Endothelial cell of umbilical vein (primary cell): ENCODE measurements around the gene ROPN1B. TPM values are rescaled to one million over a fixed set of nuclear protein-coding genes. Genes with fewer than 3 reads are reported as not detected.
A peak's percentile ranks its signal among the peaks of the same experiment; 100 is the strongest.

ENCODE experiments used
- BruUV-seq: library from RNA; stranded (reverse); fragments of 400-500 nt; replicated peaks from 2 replicates; lab custom pipeline; 2021; lab: Mats Ljungman, UMichigan
- CTCF ChIA-PET: fragments of 300-600, 350-600 bp; sonication (Branson Sonifier 250); formaldehyde crosslinking; loops from one replicate; lab custom pipeline; 2021; ENCODE audit warnings: antibody characterized with exemption, inconsistent platforms; lab: Charles Lee
- POLR2A ChIA-PET: fragments of 300-600, 350-600 bp; sonication (Branson Sonifier 250); formaldehyde crosslinking; loops from one replicate; lab custom pipeline; 2021; ENCODE audit warnings: antibody characterized with exemption, inconsistent platforms; lab: Charles Lee
- DNase-seq: peaks from one replicate; pipeline ENCODE4 v3.0.0-alpha.2; 2011; ENCODE audit warnings: low read depth, low spot score
- FAIRE-seq: peaks from 2 replicates; lab custom pipeline; 2011; peaks lifted over from hg19 to GRCh38; lab: Jason Lieb, UNC
- H2AFZ ChIP-seq: 2 replicates; pipeline ENCODE4 v1.6.0; 2012; ENCODE audit warnings: low read depth, low read length, control low read depth, inconsistent platforms
- H3K27ac ChIP-seq: 2 replicates; pipeline ENCODE4 v1.5.1; 2011; ENCODE audit warnings: low read depth, mild to moderate bottlenecking, control low read depth, low read length, moderate library complexity; ENCODE audit not compliant: insufficient read depth
- H3K27me3 ChIP-seq, 2 experiments: 2 replicates each; pipeline versions ENCODE4 v1.6.0 to v1.6.1; 2011; ENCODE audit warnings: low read length in 2 of 2, mixed read lengths in 1 of 2; ENCODE audit not compliant: control insufficient read depth in 2 of 2, insufficient read depth in 2 of 2
- H3K36me3 ChIP-seq, 2 experiments: 2 replicates in 1 of 2; 3 replicates in 1 of 2; pipeline ENCODE4 v1.5.1; 2011; ENCODE audit warnings: low read length in 2 of 2, mild to moderate bottlenecking in 1 of 2, moderate library complexity in 1 of 2; ENCODE audit not compliant: control insufficient read depth in 2 of 2, insufficient read depth in 2 of 2; ENCODE audit errors: extremely low read depth in 1 of 2
- H3K4me1 ChIP-seq: 3 replicates; pipeline ENCODE4 v1.5.1; 2011; ENCODE audit warnings: mild to moderate bottlenecking, low read length; ENCODE audit not compliant: control insufficient read depth, insufficient read depth; ENCODE audit errors: extremely low read depth
- H3K4me2 ChIP-seq: 2 replicates; pipeline ENCODE4 v1.6.1; 2011; ENCODE audit warnings: low read length, control low read depth, mixed read lengths; ENCODE audit not compliant: insufficient read depth
- H3K4me3 ChIP-seq, 3 experiments: fragments of 200-600 bp in 1 of 3; sonication (generic), shearing (Covaris generic) in 1 of 3; replicated peaks in 1 of 3; 2 replicates each; pipeline ENCODE4 v1.5.1; 2011 to 2016; ENCODE audit warnings: control low read depth in 3 of 3, low read length in 3 of 3, mild to moderate bottlenecking in 2 of 3, inconsistent platforms in 1 of 3, low read depth in 1 of 3, moderate library complexity in 1 of 3; ENCODE audit not compliant: insufficient read depth in 1 of 3
- H3K79me2 ChIP-seq: 2 replicates; pipeline ENCODE4 v1.6.0; 2012; ENCODE audit warnings: low read length, inconsistent platforms; ENCODE audit not compliant: control insufficient read depth, insufficient read depth
- H3K9ac ChIP-seq: replicated peaks from 2 replicates; pipeline ENCODE3; 2011; ENCODE audit warnings: low read length, control low read depth; ENCODE audit not compliant: insufficient read depth; ENCODE audit errors: extremely low read depth
- H3K9me1 ChIP-seq: replicated peaks from 3 replicates; pipeline ENCODE4 v1.6.0; 2011; ENCODE audit warnings: mild to moderate bottlenecking, low read length; ENCODE audit not compliant: control insufficient read depth, insufficient read depth; ENCODE audit errors: extremely low read depth
- H3K9me3 ChIP-seq: replicated peaks from 2 replicates; pipeline ENCODE4 v1.5.1; 2012; ENCODE audit warnings: low read length, inconsistent platforms; ENCODE audit not compliant: control insufficient read depth, insufficient read depth
- H4K20me1 ChIP-seq: replicated peaks from 2 replicates; pipeline ENCODE3; 2011; ENCODE audit warnings: mild to moderate bottlenecking, low read length; ENCODE audit not compliant: control insufficient read depth, insufficient read depth; ENCODE audit errors: extremely low read depth
- CTCF ChIP-seq, 2 donors: IDR thresholded peaks; 1 replicate in 1 of 2; 2 replicates in 1 of 2; pipeline ENCODE4 v1.5.1; 2011; ENCODE audit warnings: low read length in 2 of 2, mild to moderate bottlenecking in 2 of 2, moderate library complexity in 2 of 2, control low read depth in 1 of 2, inconsistent platforms in 1 of 2, low read depth in 1 of 2; ENCODE audit not compliant: insufficient read depth in 1 of 2; ENCODE audit errors: extremely low read depth in 1 of 2
- EZH2 ChIP-seq: IDR thresholded peaks from 2 replicates; pipeline ENCODE4 v1.6.1; 2012; ENCODE audit warnings: borderline replicate concordance, low read depth, mild to moderate bottlenecking, moderate library complexity, low read length, inconsistent platforms; ENCODE audit not compliant: severe bottlenecking
- FOS ChIP-seq: IDR thresholded peaks from 2 replicates; pipeline ENCODE4 v1.6.1; 2011; ENCODE audit warnings: mild to moderate bottlenecking, low read length, moderate library complexity, borderline replicate concordance; ENCODE audit not compliant: insufficient read depth
- GATA2 ChIP-seq: IDR thresholded peaks from 2 replicates; pipeline ENCODE4 v1.7.0; 2011; ENCODE audit warnings: low read depth, mild to moderate bottlenecking, moderate library complexity, mixed read lengths, low read length; ENCODE audit not compliant: insufficient read length, insufficient read depth
- MAX ChIP-seq: IDR thresholded peaks from 2 replicates; pipeline ENCODE4 v1.6.1; 2011; ENCODE audit not compliant: insufficient read depth, insufficient read length
- POLR2A ChIP-seq: IDR thresholded peaks from 2 replicates; pipeline ENCODE4 v1.6.1; 2012; ENCODE audit warnings: low read depth, mild to moderate bottlenecking, control low read depth, low read length
- dilution Hi-C: fragments of 300-500 bp; cut with MboI; formaldehyde crosslinking; loops from one replicate; pipeline ENCODE4 v1.15.0; 2019; ENCODE audit warnings: low sequenced_read_pairs; ENCODE audit not compliant: extremely low pct_ligation_motif_present
- intact Hi-C: fragments of 100-400 bp; cut with micrococcal nuclease; formaldehyde crosslinking; loops from one replicate; pipeline ENCODE4 v1.10.0; 2022
- polyA plus RNA-seq, 4 experiments: library from polyadenylated mRNA; depleted of rRNA in 3 of 4; stranded (reverse) in 3 of 4; unstranded in 1 of 4; fragments of >200 nt; gene quantifications; 2 replicates each; pipeline versions ENCODE4 v1.2.1 to v1.2.3, GENCODE V29; 2011 to 2012; ENCODE audit warnings: missing spikeins in 1 of 4
- total RNA-seq: library from RNA; stranded (reverse); gene quantifications from 2 replicates; pipeline ENCODE4 v1.2.3, GENCODE V29; 2021

The ROPN1B gene
- total and polyA plus RNA-seq, 2 donors (not counting 3 experiments of a cell fraction or from before 2014, with no cell fraction given): not detected

- no peak for FAIRE-seq
These were observed 35.7 kb downstream of the ROPN1B start for GRCh38 chr3:126004692-126005091.

GRCh38 chr3:126005951-126006350 lies 37.0 kb downstream of the ROPN1B start:
- POLR2A ChIA-PET: no interaction called here
- Histone ChIP-seq H3K9me1 (no peaks in the 10 kb centered on the region), H4K20me1 (no peaks in the 10 kb centered on the region), H3K27me3 (no peaks in the 10 kb centered on the region), H2AFZ (no peak overlapping the region), H3K4me3 (no peak overlapping the region), H3K4me1 (no peaks in the 10 kb centered on the region), H3K36me3 (peaks cover 0 to 20% of the 10 kb centered on the region in 2 experiments), H3K27ac (no peak overlapping the region), H3K9ac (no peak overlapping the region), H3K4me2 (no peak overlapping the region), H3K9me3 (no peaks in the 10 kb centered on the region), H3K79me2 (no peaks in the 10 kb centered on the region)
- peak; percentile 3 for TF ChIP-seq FOS
- TF ChIP-seq GATA2: peak; percentile 50
- no peak for TF ChIP-seq CTCF (IDR thresholded peaks at IDR 0.05; ENCODE audit: extremely low read depth in 1 of 2, insufficient read depth in 1 of 2, low read depth in 1 of 2, low read length in 2 of 2)
- intact Hi-C loops: no loop called here
- FAIRE-seq (no peak), DNase-seq (no peak)
- CTCF ChIA-PET: interaction anchor here (1.0 kb wide), 1 partner anchor 15 kb away, joined by 3 read pairs; no protein-coding TSS in a partner anchor
- BruUV-seq: no TSS peak
- dilution Hi-C loops: no loop called here

More at GRCh38 chr3:126004692-126005091, 35.7 kb downstream of the ROPN1B start:
- H4K20me1 ChIP-seq: no peaks in the 10 kb centered on the region
- H2AFZ ChIP-seq: no peak overlapping the region
- no peak overlapping the region for H3K4me3 ChIP-seq
- TF ChIP-seq FOS (no peak), MAX (no peak), EZH2 (no peak), POLR2A (no peak)
- no peaks in the 10 kb centered on the region for H3K9me1 ChIP-seq
- dilution Hi-C loops (no loop called here), intact Hi-C loops (no loop called here)
- no peaks in the 10 kb centered on the region for H3K4me1 ChIP-seq
- no peak overlapping the region for H3K27ac ChIP-seq
- H3K79me2 ChIP-seq: no peaks in the 10 kb centered on the region
- POLR2A ChIA-PET: no interaction called here
- CTCF ChIA-PET: no interaction called here
- peaks cover 0 to 20% of the 10 kb centered on the region in 2 experiments for H3K36me3 ChIP-seq
- no peaks in the 10 kb centered on the region for H3K9me3 ChIP-seq
- H3K9ac ChIP-seq: no peak overlapping the region
- no peak for DNase-seq
- no peaks in the 10 kb centered on the region for H3K27me3 ChIP-seq
- BruUV-seq: no TSS peak
- H3K4me2 ChIP-seq: no peak overlapping the region
